Measurements from ENCODE around the gene GALNS. TPM values are rescaled to one million over a fixed set of nuclear protein-coding genes. Genes with fewer than 3 reads are reported as not detected.

The GALNS gene
- total RNA-seq, 1 experiment from 2014 or later: 10.4 TPM

- no peaks in the 10 kb centered on the region for H3K9me3 ChIP-seq (replicated peaks)
- no peak for DNase-seq
- peaks cover 6% of the 10 kb centered on the region for H3K4me1 ChIP-seq
- no peak overlapping the region for H3K27ac ChIP-seq
- no peaks in the 10 kb centered on the region for H3K36me3 ChIP-seq
- H3K27me3 ChIP-seq: no peaks in the 10 kb centered on the region
- no peak overlapping the region for H3K4me3 ChIP-seq
Measured at GRCh38 chr16:88859381-88860091, 2.8 kb upstream of the GALNS start.

DNA sequence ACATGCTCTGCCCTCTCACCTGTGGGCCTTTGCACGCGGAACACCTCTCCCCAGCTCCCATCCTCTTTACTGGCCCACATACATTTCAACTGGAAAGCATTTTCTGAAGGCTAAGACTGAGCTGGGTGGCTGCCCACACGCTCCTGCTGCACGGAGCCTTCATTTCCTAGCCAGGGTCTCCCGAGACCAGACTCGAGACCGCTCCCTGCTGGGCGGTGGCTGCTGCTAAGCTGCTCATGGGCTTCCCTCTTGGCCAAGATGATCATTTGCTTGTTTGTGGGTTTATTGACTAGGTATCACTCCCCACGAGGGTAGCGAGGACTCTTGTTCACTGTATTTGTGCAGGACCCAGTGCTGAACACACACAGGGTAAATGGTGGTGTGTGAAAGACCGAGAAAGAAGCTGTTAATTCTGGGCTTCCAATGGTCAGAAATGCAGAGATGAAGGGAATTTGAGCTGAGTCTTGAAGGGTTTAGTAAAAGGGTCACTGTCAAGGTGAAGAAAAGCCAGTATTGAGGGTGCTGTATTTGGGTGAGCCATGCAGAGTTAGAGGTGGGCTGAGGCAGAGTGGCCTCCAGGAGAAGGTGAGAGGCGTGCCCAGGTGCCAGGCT lies 1.1 kb upstream of the GALNS start:
- H3K4me1 ChIP-seq: peaks cover 6% of the 10 kb centered on the region
- no peaks in the 10 kb centered on the region for H3K36me3 ChIP-seq
- no peaks in the 10 kb centered on the region for H3K9me3 ChIP-seq (replicated peaks)
- H3K27ac ChIP-seq: no peak overlapping the region; the same call in 1 of the 2 replicates
- no peaks in the 10 kb centered on the region for H3K27me3 ChIP-seq
- peak; percentile 48 to 56 for DNase-seq
- H3K4me3 ChIP-seq: peak overlapping the region; percentile 80

DNA sequence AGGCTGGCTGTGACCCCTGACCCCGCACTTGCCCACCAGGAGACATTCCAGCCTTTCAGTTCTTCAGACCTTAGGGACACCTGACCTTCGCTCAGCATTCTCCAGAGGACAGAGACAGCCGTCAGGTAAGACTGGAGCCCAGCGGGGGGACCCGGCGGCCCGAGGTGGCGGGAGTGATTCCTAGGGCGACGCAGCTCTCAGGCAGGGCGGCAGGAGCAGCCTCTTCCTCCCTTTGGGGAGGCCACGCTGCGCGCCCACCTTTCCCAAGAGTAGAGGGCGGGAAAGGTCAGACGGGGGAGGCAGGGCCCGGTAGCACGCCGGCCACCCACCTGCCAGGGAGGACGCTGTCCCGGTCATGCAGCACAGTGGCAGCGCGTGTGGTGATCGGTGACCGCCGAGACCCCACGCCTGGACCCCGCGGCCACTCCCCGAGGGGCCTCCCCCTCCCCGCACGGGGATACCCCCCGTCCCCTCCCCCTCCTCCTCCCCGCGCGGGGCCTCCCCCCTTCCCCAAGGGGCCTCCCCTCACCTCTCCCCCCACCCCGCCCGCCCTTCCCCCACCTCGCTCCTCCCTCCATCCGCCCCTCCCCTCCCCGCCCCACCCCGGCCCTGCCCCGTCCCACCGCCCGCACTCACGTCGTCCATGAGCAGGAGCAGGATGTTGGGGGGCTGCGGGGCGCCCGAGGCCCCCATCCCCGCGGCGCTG lies 472 bp downstream of the GALNS start:
- no peaks in the 10 kb centered on the region for H3K36me3 ChIP-seq
- H3K4me1 ChIP-seq: peaks cover 6% of the 10 kb centered on the region
- H3K27ac ChIP-seq: no peak overlapping the region; the same call in 1 of the 2 replicates
- H3K27me3 ChIP-seq: no peaks in the 10 kb centered on the region
- H3K9me3 ChIP-seq (replicated peaks): no peaks in the 10 kb centered on the region
- DNase-seq: no peak
- H3K4me3 ChIP-seq: peak overlapping the region; percentile 80

DNA sequence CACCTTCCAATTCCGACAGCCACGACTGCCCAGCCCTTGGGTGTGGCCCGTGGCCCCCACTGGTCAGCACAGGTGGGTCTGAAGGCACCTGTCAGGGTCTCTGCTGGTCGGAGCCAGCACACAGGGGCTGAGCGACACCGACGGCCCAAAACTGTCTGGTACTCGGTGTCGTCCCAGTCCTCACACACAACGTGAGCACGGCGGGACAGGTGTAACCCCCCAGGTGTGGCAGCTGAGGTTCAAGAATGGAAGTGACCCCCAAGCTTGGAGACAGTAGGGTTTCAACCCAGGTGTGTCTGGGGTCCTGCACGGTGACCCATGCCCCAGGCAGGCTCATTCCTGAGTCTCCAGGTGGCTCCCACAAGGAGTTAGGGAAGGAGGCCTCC lies 1.0 kb downstream of the GALNS start:
- DNase-seq: no peak
- peak overlapping the region; percentile 54 for H3K4me3 ChIP-seq
- no peaks in the 10 kb centered on the region for H3K36me3 ChIP-seq
- H3K27me3 ChIP-seq: no peaks in the 10 kb centered on the region
- H3K9me3 ChIP-seq (replicated peaks): no peaks in the 10 kb centered on the region
- peaks cover 6% of the 10 kb centered on the region for H3K4me1 ChIP-seq
- no peak overlapping the region for H3K27ac ChIP-seq

- Histone ChIP-seq H3K9me3 (replicated peaks) (no peaks in the 10 kb centered on the region), H3K4me1 (peaks cover 6% of the 10 kb centered on the region), H3K27me3 (no peaks in the 10 kb centered on the region), H3K4me3 (no peak overlapping the region), H3K36me3 (no peaks in the 10 kb centered on the region), H3K27ac (no peak overlapping the region)
- DNase-seq: no peak
Measured at GRCh38 chr16:88855176-88855575, 1.6 kb downstream of the GALNS start.

GRCh38 chr16:88854306-88855111 lies 2.2 kb downstream of the GALNS start:
- no peaks in the 10 kb centered on the region for H3K9me3 ChIP-seq (replicated peaks)
- no peak overlapping the region for H3K27ac ChIP-seq
- no peak overlapping the region for H3K4me3 ChIP-seq
- peak; percentile 39 to 44 for DNase-seq
- H3K27me3 ChIP-seq: no peaks in the 10 kb centered on the region
- H3K36me3 ChIP-seq: no peaks in the 10 kb centered on the region
- H3K4me1 ChIP-seq: peaks cover 6% of the 10 kb centered on the region

GRCh38 chr16:88853325-88853941 lies 3.3 kb downstream of the GALNS start:
- no peak for DNase-seq

GRCh38 chr16:88851616-88852015 lies 5.1 kb downstream of the GALNS start:
- no peak for DNase-seq
- Histone ChIP-seq H3K4me1 (peaks cover 3% of the 10 kb centered on the region; the same call in 1 of the 2 replicates), H3K27ac (no peak overlapping the region), H3K36me3 (no peaks in the 10 kb centered on the region), H3K4me3 (no peak overlapping the region), H3K9me3 (replicated peaks) (no peaks in the 10 kb centered on the region), H3K27me3 (no peaks in the 10 kb centered on the region)

More at GRCh38 chr16:88853325-88853941, 3.3 kb downstream of the GALNS start:
- no peak overlapping the region for H3K27ac ChIP-seq
- H3K4me3 ChIP-seq: no peak overlapping the region
- H3K27me3 ChIP-seq: no peaks in the 10 kb centered on the region
- no peaks in the 10 kb centered on the region for H3K9me3 ChIP-seq (replicated peaks)
- H3K4me1 ChIP-seq: peaks cover 6% of the 10 kb centered on the region
- no peaks in the 10 kb centered on the region for H3K36me3 ChIP-seq

- no peak overlapping the region for H3K4me3 ChIP-seq
- no peaks in the 10 kb centered on the region for H3K27me3 ChIP-seq
- H3K9me3 ChIP-seq (replicated peaks): no peaks in the 10 kb centered on the region
- DNase-seq: no peak
- no peaks in the 10 kb centered on the region for H3K36me3 ChIP-seq
- peaks cover 3% of the 10 kb centered on the region; the same call in 1 of the 2 replicates for H3K4me1 ChIP-seq
- H3K27ac ChIP-seq: no peak overlapping the region
Measured at GRCh38 chr16:88850531-88851199, 6.1 kb downstream of the GALNS start.

DNA sequence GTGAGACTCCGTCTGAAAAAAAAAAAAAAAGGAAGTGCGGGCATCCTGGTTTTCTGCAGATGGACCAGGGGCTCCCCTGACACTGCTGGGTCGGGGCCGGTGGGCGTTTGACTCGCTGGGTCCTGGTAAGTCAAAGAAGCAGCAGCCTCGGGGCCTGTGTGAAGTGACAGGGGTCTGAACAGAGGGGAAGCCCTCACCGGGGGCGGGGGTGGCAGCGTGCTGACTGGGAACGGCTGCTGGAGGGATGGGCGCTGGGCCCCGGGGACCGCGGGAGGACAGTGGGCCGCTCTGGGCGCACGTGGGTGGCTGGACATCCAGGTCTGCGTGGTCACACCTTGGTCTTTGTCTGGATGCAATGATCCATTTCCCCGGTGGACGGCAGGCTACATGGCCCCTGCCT lies 8.2 kb downstream of the GALNS start:
- no peaks in the 10 kb centered on the region for H3K27me3 ChIP-seq
- H3K4me3 ChIP-seq: no peak overlapping the region
- no peaks in the 10 kb centered on the region for H3K4me1 ChIP-seq
- no peaks in the 10 kb centered on the region for H3K9me3 ChIP-seq (replicated peaks)
- DNase-seq: no peak
- H3K27ac ChIP-seq: no peak overlapping the region
- no peaks in the 10 kb centered on the region for H3K36me3 ChIP-seq

- no peak for DNase-seq
- no peaks in the 10 kb centered on the region for H3K36me3 ChIP-seq
- no peaks in the 10 kb centered on the region for H3K4me1 ChIP-seq
- H3K27ac ChIP-seq: no peak overlapping the region
- H3K27me3 ChIP-seq: no peaks in the 10 kb centered on the region
- no peaks in the 10 kb centered on the region for H3K9me3 ChIP-seq (replicated peaks)
- no peak overlapping the region for H3K4me3 ChIP-seq
Measured at GRCh38 chr16:88847654-88848053, 9.1 kb downstream of the GALNS start.

DNA sequence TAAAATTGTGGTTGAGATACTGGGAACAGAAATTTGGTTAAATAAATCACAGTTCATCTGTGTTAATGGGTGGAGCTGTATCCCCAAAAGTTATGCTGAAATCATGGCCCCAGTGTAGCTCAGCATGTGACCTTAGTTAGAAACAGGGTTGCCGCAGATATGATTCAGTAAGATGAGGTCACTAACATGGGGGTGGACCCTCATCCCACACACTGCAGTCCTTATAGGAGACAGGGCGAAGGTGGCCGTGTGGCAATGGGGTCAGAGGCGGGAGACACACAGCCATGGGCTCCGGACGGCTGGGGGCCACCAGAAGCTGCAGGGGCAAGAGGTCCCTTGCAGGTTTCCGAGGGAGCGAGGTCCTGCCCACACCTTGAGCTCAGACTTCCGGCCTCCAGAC lies 10.7 kb downstream of the GALNS start:
- no peaks in the 10 kb centered on the region for H3K4me1 ChIP-seq
- H3K4me3 ChIP-seq: no peak overlapping the region
- no peak overlapping the region for H3K27ac ChIP-seq
- H3K36me3 ChIP-seq: no peaks in the 10 kb centered on the region
- H3K27me3 ChIP-seq: no peaks in the 10 kb centered on the region
- no peaks in the 10 kb centered on the region for H3K9me3 ChIP-seq (replicated peaks)
- DNase-seq: no peak

DNA sequence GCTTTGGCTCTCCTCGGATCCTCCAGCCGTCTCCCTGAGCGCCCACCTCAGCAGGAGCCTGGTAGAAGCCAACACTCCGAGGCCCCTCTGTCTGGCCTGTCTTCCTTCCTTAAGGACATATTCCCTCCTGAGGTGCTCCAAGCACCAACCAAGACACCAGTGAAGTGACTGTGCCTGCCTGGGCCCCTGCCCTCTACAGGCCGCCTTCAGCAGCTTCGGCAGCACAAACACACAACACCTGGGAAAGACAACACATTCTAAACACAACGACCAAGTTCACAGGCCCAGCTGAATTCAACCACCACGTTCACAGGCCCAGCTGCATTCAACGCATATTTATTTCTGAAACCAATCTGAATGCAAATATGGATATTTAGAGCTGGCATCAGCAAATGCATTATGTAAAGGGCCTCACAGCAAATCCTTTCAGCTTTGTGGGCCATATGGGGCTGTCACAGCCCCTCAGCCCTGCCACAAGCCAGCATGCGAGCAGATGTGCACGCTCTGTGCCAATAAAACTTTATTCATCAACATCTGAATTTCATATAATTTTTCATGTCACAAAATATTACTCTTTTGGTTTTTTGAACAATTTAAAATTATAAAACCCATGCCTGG lies 12.2 kb downstream of the GALNS start:
- no peak for DNase-seq
- H3K27ac ChIP-seq: no peak overlapping the region
- no peaks in the 10 kb centered on the region for H3K4me1 ChIP-seq
- no peak overlapping the region for H3K4me3 ChIP-seq
- no peaks in the 10 kb centered on the region for H3K27me3 ChIP-seq
- no peaks in the 10 kb centered on the region for H3K9me3 ChIP-seq (replicated peaks)
- no peaks in the 10 kb centered on the region for H3K36me3 ChIP-seq

Data from SJCRH30 (cell line).